GM08714 (cell line): Measurements from ENCODE around the gene KHNYN.

Experiments used
- H3K4me3 ChIP-seq: fragments of 200-500 bp; sonication (Bioruptor generic); 2 replicates; pipeline ENCODE4 v1.5.1; 2014; ENCODE audit warnings: mild to moderate bottlenecking, low read length, inconsistent platforms
- ZNF274 ChIP-seq: IDR thresholded peaks from 2 replicates; pipeline ENCODE4 v1.6.1; 2012; ENCODE audit warnings: mild to moderate bottlenecking, low read depth, low read length

Gene KHNYN

GRCh38 chr14:24409192-24409591 lies 20.6 kb upstream of the KHNYN start:
- no peak for TF ChIP-seq ZNF274
- H3K4me3 ChIP-seq, result no peak overlapping the region

GRCh38 chr14:24409956-24410355 lies 19.8 kb upstream of the KHNYN start:
- no peak for TF ChIP-seq ZNF274

GRCh38 chr14:24411443-24412389 lies 18.0 kb upstream of the KHNYN start:
- TF ChIP-seq ZNF274, result no peak
- H3K4me3 ChIP-seq, result no peak overlapping the region

More at GRCh38 chr14:24409956-24410355, 19.8 kb upstream of the KHNYN start:
- no peak overlapping the region for H3K4me3 ChIP-seq

GRCh38 chr14:24414077-24414476 lies 15.7 kb upstream of the KHNYN start:
- no peak for TF ChIP-seq ZNF274
- no peak overlapping the region for H3K4me3 ChIP-seq

GRCh38 chr14:24414732-24415420 lies 14.9 kb upstream of the KHNYN start:
- H3K4me3 ChIP-seq, result no peak overlapping the region
- TF ChIP-seq ZNF274, result no peak

GRCh38 chr14:24415421-24416253 lies 14.1 kb upstream of the KHNYN start:
- TF ChIP-seq ZNF274, result no peak

GRCh38 chr14:24416254-24416931 lies 13.4 kb upstream of the KHNYN start:
- H3K4me3 ChIP-seq, result no peak overlapping the region
- TF ChIP-seq ZNF274, result no peak

More at GRCh38 chr14:24415421-24416253, 14.1 kb upstream of the KHNYN start:
- H3K4me3 ChIP-seq, result no peak overlapping the region

GRCh38 chr14:24416932-24417619 lies 12.7 kb upstream of the KHNYN start:
- no peak for TF ChIP-seq ZNF274
- H3K4me3 ChIP-seq, result no peak overlapping the region

GRCh38 chr14:24417832-24418491 lies 11.8 kb upstream of the KHNYN start:
- no peak overlapping the region for H3K4me3 ChIP-seq
- no peak for TF ChIP-seq ZNF274

- TF ChIP-seq ZNF274, result no peak
- no peak overlapping the region for H3K4me3 ChIP-seq
These were observed 11.3 kb upstream of the KHNYN start for GRCh38 chr14:24418492-24418873.

- TF ChIP-seq ZNF274, result no peak
- H3K4me3 ChIP-seq, result no peak overlapping the region
These were observed 7.5 kb upstream of the KHNYN start for GRCh38 chr14:24422261-24422660.

GRCh38 chr14:24422694-24423601 lies 6.8 kb upstream of the KHNYN start:
- no peak for TF ChIP-seq ZNF274
- H3K4me3 ChIP-seq, result no peak overlapping the region
